ENCODE data around the gene STK38L.

- TF ChIP-seq CEBPB (IDR thresholded peaks at IDR 0.05; ENCODE audit: low read depth, low read length) = no peak
- no peak for TF ChIP-seq CTCF (conservative IDR thresholded peaks at IDR 0.05; ENCODE audit: low read depth, low read length)
- TF ChIP-seq SMC3 (IDR thresholded peaks at IDR 0.05; ENCODE audit: low read depth, low read length) = no peak
- TF ChIP-seq FOS (IDR thresholded peaks at IDR 0.05; ENCODE audit: low read depth, low read length) = no peak
- no peak for TF ChIP-seq MXI1 (IDR thresholded peaks at IDR 0.05; ENCODE audit: borderline replicate concordance, low read depth, low read length)
- TF ChIP-seq POLR2A (IDR thresholded peaks at IDR 0.05; ENCODE audit: low read depth, low read length) = no peak
- TF ChIP-seq MAFK (IDR thresholded peaks at IDR 0.05; ENCODE audit: low read depth, low read length) = no peak
- no peak for TF ChIP-seq RFX5 (IDR thresholded peaks at IDR 0.05; ENCODE audit: low read depth, low read length)
- no peak for TF ChIP-seq USF2 (IDR thresholded peaks at IDR 0.05; ENCODE audit: low read depth, low read length)
- TF ChIP-seq RAD21 (IDR thresholded peaks at IDR 0.05; ENCODE audit: low read length) = no peak
- TF ChIP-seq MAZ (IDR thresholded peaks at IDR 0.05; ENCODE audit: borderline replicate concordance, low read depth, low read length) = no peak
- no peak for TF ChIP-seq NFE2L2 (IDR thresholded peaks at IDR 0.05; ENCODE audit: low read depth, low read length)
Measured at GRCh38 chr12:27257104-27257843, 13.2 kb downstream of the STK38L start.

All from IMR-90 (cell line).